GM21576 (cell line): Measurements from ENCODE around the gene P4HB.

Experiments used
- ATAC-seq: cut with Tn5 transposase; IDR thresholded peaks from one replicate; pipeline ENCODE4 v1.9.1; 2021; ENCODE audit warnings: mild to moderate bottlenecking, moderate library complexity; ENCODE audit not compliant: unreplicated experiment

The P4HB gene

DNA sequence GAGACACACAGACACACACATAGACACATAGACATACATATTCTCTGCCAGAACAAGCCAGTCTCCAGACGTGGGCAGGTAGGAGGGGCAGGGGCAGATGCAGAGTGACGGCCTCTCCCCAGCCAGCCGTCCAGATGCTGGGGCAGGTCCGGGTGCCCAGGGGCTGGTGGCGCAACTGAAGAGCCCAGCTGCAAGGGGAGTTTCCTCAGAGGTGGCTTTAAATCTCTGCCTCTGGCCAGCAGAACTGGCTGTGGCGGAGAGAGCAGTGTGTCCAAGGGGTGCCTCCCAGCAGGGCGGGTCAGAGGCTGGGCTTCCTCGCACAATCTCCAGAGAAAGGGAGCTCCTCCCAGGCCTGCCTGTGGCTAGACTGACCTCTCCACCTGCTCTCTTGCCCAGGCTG lies 65.8 kb downstream of the P4HB start:
- no peak for ATAC-seq

GRCh38 chr17:81794074-81794476 lies 66.3 kb downstream of the P4HB start:
- no peak for ATAC-seq
